Measurements from ENCODE around the gene IL13. TPM values are rescaled to one million over a fixed set of nuclear protein-coding genes. Genes with fewer than 3 reads are reported as not detected.

Gene IL13
- total RNA-seq, 1 experiment from 2014 or later = not detected

DNA sequence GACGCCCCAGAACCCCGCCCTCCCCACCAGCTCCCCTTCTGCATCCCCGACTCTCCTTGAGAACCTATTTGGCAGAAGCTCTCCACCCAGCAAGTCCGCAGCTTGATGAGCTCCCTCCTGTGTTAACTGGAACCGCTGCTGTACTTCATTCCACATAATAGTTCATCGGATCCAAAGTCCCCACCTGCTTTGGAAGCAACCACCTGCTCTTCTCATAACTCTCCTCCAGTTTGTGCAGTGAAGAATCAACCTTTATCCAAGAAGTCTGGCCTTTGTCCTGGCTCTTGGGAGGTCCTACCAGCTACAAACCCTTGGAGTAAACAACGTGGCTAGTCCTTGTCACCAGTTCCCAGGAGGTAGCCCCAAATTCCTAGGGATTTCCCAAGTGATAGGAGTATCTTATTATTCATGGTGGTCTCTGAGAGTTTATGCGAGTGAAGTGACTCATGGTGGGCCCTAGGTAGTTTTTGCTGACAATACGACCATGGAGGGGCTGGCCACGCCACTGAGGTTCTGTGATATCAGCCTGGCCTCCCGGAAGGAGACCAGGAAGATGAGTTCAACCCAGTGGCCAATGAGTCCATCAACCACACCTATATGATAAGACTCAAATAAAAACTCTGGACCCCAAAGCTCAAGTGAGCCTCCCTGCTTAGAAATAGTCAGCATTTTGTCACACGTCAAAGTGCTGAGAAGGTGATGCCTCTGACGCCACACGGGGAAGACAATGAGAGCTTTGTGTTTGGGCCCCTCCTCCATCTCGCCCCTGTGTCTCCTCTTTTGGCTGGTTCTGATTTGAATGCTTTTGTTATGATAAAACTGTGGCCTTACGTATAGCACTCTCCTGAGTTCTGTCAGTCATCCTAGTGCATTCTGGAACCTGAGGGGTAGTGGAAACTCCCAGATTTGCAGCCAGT is 12.3 kb downstream of the IL13 start:
- BruUV-seq (replicated peaks) = no TSS peak
- H3K36me3 Mint-ChIP-seq (ENCODE audit: insufficient read depth, unreplicated experiment) = peaks cover 6% of the 10 kb centered on the region
- Histone ChIP-seq H3K36me3 (ENCODE audit: control insufficient read depth, insufficient read depth, low read length) (no peaks in the 10 kb centered on the region), H3K4me3 (ENCODE audit: low read depth, low read length) (no peak overlapping the region), H3K4me1 (peaks cover 14% of the 10 kb centered on the region), H3K27me3 (replicated peaks; ENCODE audit: control insufficient read depth, insufficient read depth, low read length) (no peaks in the 10 kb centered on the region), H3K9me3 (no peaks in the 10 kb centered on the region)
- DNase-seq = no peak
- ChIA-PET POLR2A (no interaction called here), CTCF (interaction anchor here (0.6 to 1.2 kb wide), 2 partner anchors 9 to 143 kb away, joined by 3 to 4 read pairs; no protein-coding TSS in a partner anchor)
- no peak overlapping the region for H3K4me3 Mint-ChIP-seq (ENCODE audit: unreplicated experiment)
- intact Hi-C loops (cut with micrococcal nuclease; ENCODE audit: unreplicated experiment) = loop anchor here (10.0 kb wide), 1 partner anchor 145 kb away; no protein-coding TSS in a partner anchor
- H3K9me3 Mint-ChIP-seq (ENCODE audit: unreplicated experiment) = no peaks in the 10 kb centered on the region
- peaks cover 19% of the 10 kb centered on the region for H3K4me1 Mint-ChIP-seq (ENCODE audit: low read depth, unreplicated experiment)
- no peaks in the 10 kb centered on the region for H3K27me3 Mint-ChIP-seq (ENCODE audit: insufficient read depth, unreplicated experiment)
- TF ChIP-seq, protein P1, sequence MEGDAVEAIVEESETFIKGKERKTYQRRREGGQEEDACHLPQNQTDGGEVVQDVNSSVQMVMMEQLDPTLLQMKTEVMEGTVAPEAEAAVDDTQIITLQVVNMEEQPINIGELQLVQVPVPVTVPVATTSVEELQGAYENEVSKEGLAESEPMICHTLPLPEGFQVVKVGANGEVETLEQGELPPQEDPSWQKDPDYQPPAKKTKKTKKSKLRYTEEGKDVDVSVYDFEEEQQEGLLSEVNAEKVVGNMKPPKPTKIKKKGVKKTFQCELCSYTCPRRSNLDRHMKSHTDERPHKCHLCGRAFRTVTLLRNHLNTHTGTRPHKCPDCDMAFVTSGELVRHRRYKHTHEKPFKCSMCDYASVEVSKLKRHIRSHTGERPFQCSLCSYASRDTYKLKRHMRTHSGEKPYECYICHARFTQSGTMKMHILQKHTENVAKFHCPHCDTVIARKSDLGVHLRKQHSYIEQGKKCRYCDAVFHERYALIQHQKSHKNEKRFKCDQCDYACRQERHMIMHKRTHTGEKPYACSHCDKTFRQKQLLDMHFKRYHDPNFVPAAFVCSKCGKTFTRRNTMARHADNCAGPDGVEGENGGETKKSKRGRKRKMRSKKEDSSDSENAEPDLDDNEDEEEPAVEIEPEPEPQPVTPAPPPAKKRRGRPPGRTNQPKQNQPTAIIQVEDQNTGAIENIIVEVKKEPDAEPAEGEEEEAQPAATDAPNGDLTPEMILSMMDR (IDR thresholded peaks at IDR 0.05; ENCODE audit: insufficient read depth in 1 of 2, low read depth in 1 of 2, low read length in 1 of 2, severe bottlenecking in 1 of 2, unreplicated experiment in 1 of 2) = no peak
- H3K27ac Mint-ChIP-seq (ENCODE audit: unreplicated experiment) = no peak overlapping the region

DNA sequence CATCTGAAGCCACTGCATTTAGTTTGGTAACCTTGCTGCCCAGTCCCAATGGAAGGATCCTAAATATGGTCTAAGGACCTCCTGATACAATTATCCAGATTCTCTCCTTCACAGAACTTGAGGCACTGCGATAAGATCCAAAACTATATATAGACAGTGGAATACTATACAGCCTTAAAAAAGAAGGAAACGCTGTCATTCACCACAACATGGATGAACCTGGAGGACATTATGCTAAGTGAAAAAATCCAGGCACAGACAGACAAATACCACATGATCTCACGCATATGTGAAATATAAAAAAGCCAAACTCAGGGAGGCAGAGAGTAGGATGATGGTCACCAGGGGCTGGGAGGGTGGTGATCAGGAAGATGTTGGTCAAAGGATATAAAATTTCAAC is 13.0 kb downstream of the IL13 start:
- Mint-ChIP-seq H3K9me3 (ENCODE audit: unreplicated experiment) (no peaks in the 10 kb centered on the region), H3K36me3 (ENCODE audit: insufficient read depth, unreplicated experiment) (no peaks in the 10 kb centered on the region), H3K4me3 (ENCODE audit: unreplicated experiment) (no peak overlapping the region), H3K27ac (ENCODE audit: unreplicated experiment) (no peak overlapping the region), H3K4me1 (ENCODE audit: low read depth, unreplicated experiment) (peaks cover 12% of the 10 kb centered on the region), H3K27me3 (ENCODE audit: insufficient read depth, unreplicated experiment) (no peaks in the 10 kb centered on the region)
- Histone ChIP-seq H3K27me3 (replicated peaks; ENCODE audit: control insufficient read depth, insufficient read depth, low read length) (no peaks in the 10 kb centered on the region), H3K4me3 (ENCODE audit: low read depth, low read length) (no peak overlapping the region), H3K36me3 (ENCODE audit: control insufficient read depth, insufficient read depth, low read length) (no peaks in the 10 kb centered on the region), H3K4me1 (peaks cover 10% of the 10 kb centered on the region), H3K9me3 (no peaks in the 10 kb centered on the region)
- DNase-seq = no peak
- TF ChIP-seq, protein P1 (IDR thresholded peaks at IDR 0.05; ENCODE audit: insufficient read depth in 1 of 2, low read depth in 1 of 2, low read length in 1 of 2, severe bottlenecking in 1 of 2, unreplicated experiment in 1 of 2) = no peak
- intact Hi-C loops (cut with micrococcal nuclease; ENCODE audit: unreplicated experiment) = loop anchor here (10.0 kb wide), 1 partner anchor 146 kb away; no protein-coding TSS in a partner anchor
- ChIA-PET CTCF (no interaction called here), POLR2A (no interaction called here)
- BruUV-seq (replicated peaks) = no TSS peak

DNA sequence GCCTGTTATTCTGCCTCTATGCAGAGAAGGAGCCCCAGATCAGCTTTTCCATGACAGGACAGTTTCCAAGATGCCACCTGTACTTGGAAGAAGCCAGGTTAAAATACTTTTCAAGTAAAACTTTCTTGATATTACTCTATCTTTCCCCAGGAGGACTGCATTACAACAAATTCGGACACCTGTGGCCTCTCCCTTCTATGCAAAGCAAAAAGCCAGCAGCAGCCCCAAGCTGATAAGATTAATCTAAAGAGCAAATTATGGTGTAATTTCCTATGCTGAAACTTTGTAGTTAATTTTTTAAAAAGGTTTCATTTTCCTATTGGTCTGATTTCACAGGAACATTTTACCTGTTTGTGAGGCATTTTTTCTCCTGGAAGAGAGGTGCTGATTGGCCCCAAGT is 15.5 kb downstream of the IL13 start:
- Histone ChIP-seq H3K9me3 (no peaks in the 10 kb centered on the region), H3K4me1 (peaks cover 5% of the 10 kb centered on the region; the same call in 1 of the 2 replicates), H3K4me3 (ENCODE audit: low read depth, low read length) (no peak overlapping the region), H3K27me3 (replicated peaks; ENCODE audit: control insufficient read depth, insufficient read depth, low read length) (no peaks in the 10 kb centered on the region), H3K36me3 (ENCODE audit: control insufficient read depth, insufficient read depth, low read length) (no peaks in the 10 kb centered on the region)
- Mint-ChIP-seq H3K27me3 (ENCODE audit: insufficient read depth, unreplicated experiment) (no peaks in the 10 kb centered on the region), H3K9me3 (ENCODE audit: unreplicated experiment) (no peaks in the 10 kb centered on the region), H3K4me1 (ENCODE audit: low read depth, unreplicated experiment) (no peaks in the 10 kb centered on the region), H3K36me3 (ENCODE audit: insufficient read depth, unreplicated experiment) (no peaks in the 10 kb centered on the region), H3K4me3 (ENCODE audit: unreplicated experiment) (no peak overlapping the region), H3K27ac (ENCODE audit: unreplicated experiment) (no peak overlapping the region)
- DNase-seq = no peak
- TF ChIP-seq, protein P1 (IDR thresholded peaks at IDR 0.05; ENCODE audit: insufficient read depth in 1 of 2, low read depth in 1 of 2, low read length in 1 of 2, severe bottlenecking in 1 of 2, unreplicated experiment in 1 of 2) = no peak
- intact Hi-C loops (cut with micrococcal nuclease; ENCODE audit: unreplicated experiment) = loop anchor here (10.0 kb wide), 1 partner anchor 149 kb away; no protein-coding TSS in a partner anchor
- ChIA-PET POLR2A (interaction anchor here (0.6 kb wide), 1 partner anchor 31 kb away, joined by 3 read pairs; no protein-coding TSS in a partner anchor), CTCF (no interaction called here)
- BruUV-seq (replicated peaks) = no TSS peak

All from Caco-2 (cell line).